SK-N-MC (cell line): ENCODE results near the gene FLRT2.

Source experiments
- EZH2 ChIP-seq: fragments of 200-600 bp; sonication (generic); IDR thresholded peaks from one replicate; pipeline ENCODE4 v1.6.1; 2017; ENCODE audit warnings: antibody characterized with exemption
- POLR2AphosphoS5 ChIP-seq: IDR thresholded peaks from 2 replicates; pipeline ENCODE4 v1.6.1; 2012; ENCODE audit warnings: mild to moderate bottlenecking, low read depth, low read length, borderline replicate concordance

- TF ChIP-seq EZH2 = no peak
- TF ChIP-seq POLR2AphosphoS5 = no peak
These were observed 50.7 kb downstream of the FLRT2 start for GRCh38 chr14:85580536-85581140.
